GM18505 (cell line): ENCODE data around the gene MAB21L3.

ENCODE experiments used
- ATAC-seq: cut with Tn5 transposase; IDR thresholded peaks from one replicate; pipeline ENCODE4 v1.9.1; 2021; ENCODE audit not compliant: unreplicated experiment
- POLR2A ChIP-seq: IDR thresholded peaks from 4 replicates; pipeline ENCODE4 v1.6.1; 2011; ENCODE audit warnings: borderline replicate concordance; ENCODE audit not compliant: insufficient read depth, insufficient read length; ENCODE audit errors: extremely low read depth

The MAB21L3 gene

GRCh38 chr1:116110567-116111523 is at the start of gene MAB21L3:
Gene MAB21L3 (plus strand): TSS chr1:116111399. CDS start chr1:116112616, 1,217 bp downstream.
- ATAC-seq, result peak; percentile 57
- no peak for TF ChIP-seq POLR2A

- no peak for TF ChIP-seq POLR2A
- no peak for ATAC-seq
Observed at GRCh38 chr1:116062201-116062600, 49.0 kb upstream of the MAB21L3 start.

GRCh38 chr1:116064616-116065015 is 46.6 kb upstream of the MAB21L3 start:
- no peak for ATAC-seq
- TF ChIP-seq POLR2A, result no peak

GRCh38 chr1:116066868-116067565 is 44.2 kb upstream of the MAB21L3 start:
- no peak for TF ChIP-seq POLR2A
- no peak for ATAC-seq

- TF ChIP-seq POLR2A, result no peak
- ATAC-seq, result no peak
Observed at GRCh38 chr1:116067566-116067890, 43.7 kb upstream of the MAB21L3 start.

- TF ChIP-seq POLR2A, result no peak
- ATAC-seq, result no peak
Observed at GRCh38 chr1:116075575-116075974, 35.6 kb upstream of the MAB21L3 start.

- ATAC-seq, result no peak
- no peak for TF ChIP-seq POLR2A
Observed at GRCh38 chr1:116075990-116076389, 35.2 kb upstream of the MAB21L3 start.

- no peak for TF ChIP-seq POLR2A
- ATAC-seq, result no peak
Observed at GRCh38 chr1:116076831-116077230, 34.4 kb upstream of the MAB21L3 start.

- ATAC-seq, result no peak
- TF ChIP-seq POLR2A, result no peak
Observed at GRCh38 chr1:116078699-116079223, 32.4 kb upstream of the MAB21L3 start.

GRCh38 chr1:116087628-116088027 is 23.6 kb upstream of the MAB21L3 start:
- ATAC-seq, result no peak
- no peak for TF ChIP-seq POLR2A

GRCh38 chr1:116089870-116090269 is 21.3 kb upstream of the MAB21L3 start:
- no peak for ATAC-seq
- no peak for TF ChIP-seq POLR2A

GRCh38 chr1:116091083-116091482 is 20.1 kb upstream of the MAB21L3 start:
- TF ChIP-seq POLR2A, result no peak
- no peak for ATAC-seq

GRCh38 chr1:116092752-116093489 is 18.3 kb upstream of the MAB21L3 start:
- no peak for TF ChIP-seq POLR2A
- no peak for ATAC-seq
